ENCODE data around the gene NUDT2. TPM values are rescaled to one million over a fixed set of nuclear protein-coding genes. Genes with fewer than 3 reads are reported as not detected.
A peak's percentile ranks its signal among the peaks of the same experiment; 100 is the strongest.

Gene NUDT2
- total and polyA plus RNA-seq, 2 donors (not counting 1 experiment from before 2014, with no cell fraction given): 12.2 to 20.4 TPM

- H2AFZ ChIP-seq (ENCODE audit: insufficient read depth, low read depth, low read length, poor library complexity, severe bottlenecking): no peak overlapping the region
- H3K27me3 ChIP-seq (replicated peaks in 1 of 4; ENCODE audit: control extremely low read depth in 1 of 4, control insufficient read depth in 3 of 4, insufficient read depth in 4 of 4, low read length in 3 of 4): no peaks in the 10 kb centered on the region
- peak overlapping the region; percentile 15 for H3K4me2 ChIP-seq (replicated peaks; ENCODE audit: low read depth, low read length, poor library complexity, severe bottlenecking)
- WGBS (ENCODE audit: insufficient coverage): 95% methylated on average over 105 of the region's 105 CpGs
- DNase-seq (peak; percentile 17), ATAC-seq (ENCODE audit: low read depth) (peak; percentile 24)
- intact Hi-C loops (cut with micrococcal nuclease): loop anchor here (10.0 kb wide), 2 partner anchors 446 to 896 kb away; partner anchors contain the start of gene NOL6
- H3K27ac ChIP-seq (ENCODE audit: low read length in 2 of 2): no peak overlapping the region
- peak overlapping the region; percentile 53 for H3K4me3 Mint-ChIP-seq
- no peaks in the 10 kb centered on the region for H4K20me1 ChIP-seq (ENCODE audit: control insufficient read depth, insufficient read depth, low read length, poor library complexity, severe bottlenecking)
- TF ChIP-seq EZH2 (IDR thresholded peaks at IDR 0.05; ENCODE audit: borderline replicate concordance, insufficient read depth, low read depth, low read length, poor library complexity, severe bottlenecking) (no peak), CTCF (IDR thresholded peaks at IDR 0.05) (no peak)
- CTCF ChIA-PET: no interaction called here
- H3K9me3 ChIP-seq (ENCODE audit: control extremely low read depth in 1 of 3, control insufficient read depth in 2 of 3, insufficient read depth in 1 of 3, low read length in 2 of 3): peaks cover 0 to 29% (median 0%) of the 10 kb centered on the region in 3 donors
- peaks cover 5 to 7% of the 10 kb centered on the region in 2 donors for H3K4me1 ChIP-seq (ENCODE audit: control insufficient read depth in 2 of 2, insufficient read depth in 2 of 2, low read length in 2 of 2)
- POLR2A ChIA-PET: no interaction called here
- no peaks in the 10 kb centered on the region for H3K79me2 ChIP-seq (ENCODE audit: control insufficient read depth, insufficient read depth, low read length)
- H3K27ac Mint-ChIP-seq: no peak overlapping the region
- no peaks in the 10 kb centered on the region for H3K36me3 ChIP-seq (replicated peaks in 1 of 2; ENCODE audit: control extremely low read depth in 1 of 2, control insufficient read depth in 1 of 2, extremely low read depth in 1 of 2, insufficient read depth in 2 of 2, low read length in 1 of 2)
- H3K9ac ChIP-seq (ENCODE audit: low read length): no peak overlapping the region
- no peaks in the 10 kb centered on the region for H3K27me3 Mint-ChIP-seq
- no peak overlapping the region for H3K4me3 ChIP-seq (ENCODE audit: control extremely low read depth in 1 of 5, extremely low read depth in 1 of 5, insufficient read depth in 1 of 5, low read depth in 2 of 5, low read length in 4 of 5)
- H3K9me3 Mint-ChIP-seq (ENCODE audit: insufficient read depth): no peaks in the 10 kb centered on the region
- peaks cover 9% of the 10 kb centered on the region for H3K4me1 Mint-ChIP-seq
These were observed 41.9 kb downstream of the NUDT2 start for GRCh38 chr9:34370970-34371880.

- WGBS (ENCODE audit: insufficient coverage): 97% methylated on average over 60 of the region's 60 CpGs
These were observed 42.6 kb downstream of the NUDT2 start for GRCh38 chr9:34371886-34372466.

More at GRCh38 chr9:34371886-34372466, 42.6 kb downstream of the NUDT2 start:
- no peaks in the 10 kb centered on the region for H3K79me2 ChIP-seq (ENCODE audit: control insufficient read depth, insufficient read depth, low read length)
- H3K4me3 ChIP-seq (ENCODE audit: control extremely low read depth in 1 of 5, extremely low read depth in 1 of 5, insufficient read depth in 1 of 5, low read depth in 2 of 5, low read length in 4 of 5): no peak overlapping the region
- H3K4me2 ChIP-seq (replicated peaks; ENCODE audit: low read depth, low read length, poor library complexity, severe bottlenecking): no peak overlapping the region
- H3K4me1 ChIP-seq (ENCODE audit: control insufficient read depth in 2 of 2, insufficient read depth in 2 of 2, low read length in 2 of 2): peaks cover 5 to 11% of the 10 kb centered on the region in 2 donors
- no peaks in the 10 kb centered on the region for H3K27me3 ChIP-seq (replicated peaks in 1 of 4; ENCODE audit: control extremely low read depth in 1 of 4, control insufficient read depth in 3 of 4, insufficient read depth in 4 of 4, low read length in 3 of 4)
- Mint-ChIP-seq H3K9me3 (ENCODE audit: insufficient read depth) (no peaks in the 10 kb centered on the region), H3K4me3 (no peak overlapping the region), H3K27ac (no peak overlapping the region), H3K27me3 (no peaks in the 10 kb centered on the region), H3K4me1 (peaks cover 9% of the 10 kb centered on the region)
- no peak overlapping the region for H3K9ac ChIP-seq (ENCODE audit: low read length)
- TF ChIP-seq CTCF (IDR thresholded peaks at IDR 0.05) (no peak), EZH2 (IDR thresholded peaks at IDR 0.05; ENCODE audit: borderline replicate concordance, insufficient read depth, low read depth, low read length, poor library complexity, severe bottlenecking) (no peak)
- no peaks in the 10 kb centered on the region for H4K20me1 ChIP-seq (ENCODE audit: control insufficient read depth, insufficient read depth, low read length, poor library complexity, severe bottlenecking)
- no peaks in the 10 kb centered on the region for H3K36me3 ChIP-seq (replicated peaks in 1 of 2; ENCODE audit: control extremely low read depth in 1 of 2, control insufficient read depth in 1 of 2, extremely low read depth in 1 of 2, insufficient read depth in 2 of 2, low read length in 1 of 2)
- no peak overlapping the region for H2AFZ ChIP-seq (ENCODE audit: insufficient read depth, low read depth, low read length, poor library complexity, severe bottlenecking)
- no peak for ATAC-seq (ENCODE audit: low read depth)
- intact Hi-C loops (cut with micrococcal nuclease): loop anchor here (10.0 kb wide), 2 partner anchors 447 to 897 kb away; partner anchors contain the start of gene NOL6
- DNase-seq: no peak
- POLR2A ChIA-PET: no interaction called here
- CTCF ChIA-PET: no interaction called here
- H3K27ac ChIP-seq (ENCODE audit: low read length in 2 of 2): no peak overlapping the region
- peaks cover 0 to 29% (median 0%) of the 10 kb centered on the region in 3 donors for H3K9me3 ChIP-seq (ENCODE audit: control extremely low read depth in 1 of 3, control insufficient read depth in 2 of 3, insufficient read depth in 1 of 3, low read length in 2 of 3)

Measured in B cell (primary cell).